Activated naive CD4-positive, alpha-beta T cell treated with anti-CD3 and anti-CD28 coated beads, Interleukin-2, amount 50 U/mL, for 72 hours (primary cell): ENCODE measurements around the gene MYO18A. TPM values are rescaled to one million over a fixed set of nuclear protein-coding genes. Genes with fewer than 3 reads are reported as not detected.
"Not testable (repeated sequence)": the region's sequence is repeated elsewhere in the genome, so short reads cannot be mapped to it uniquely, and the experiment has no call there.

Experiments
- ATAC-seq, 2 donors: fragments of 150-1000 bp; cut with Tn5 transposase; 2 replicates each; pipeline ENCODE4 v1.10.0; 2021; ENCODE audit warnings: mild to moderate bottlenecking in 2 of 2, moderate library complexity in 2 of 2
- DNase-seq, 2 donors: peaks; one replicate each; pipeline ENCODE4 v3.0.0; 2021 to 2022; ENCODE audit warnings: low spot score in 2 of 2
- H3K27ac Mint-ChIP-seq, 2 donors: one replicate each; pipeline ENCODE4 v1.8.0; 2022; ENCODE audit warnings: mild to moderate bottlenecking in 2 of 2, mixed read lengths in 2 of 2
- H3K36me3 Mint-ChIP-seq, 2 donors: one replicate each; pipeline ENCODE4 v1.8.0; 2022; ENCODE audit warnings: mixed read lengths in 2 of 2
- H3K9me3 Mint-ChIP-seq, 2 donors: one replicate each; pipeline ENCODE4 v1.8.0; 2022; ENCODE audit warnings: mixed read lengths in 2 of 2
- total RNA-seq, 2 donors: library from RNA; stranded (reverse); gene quantifications; one replicate each; pipeline ENCODE4 v1.2.3, GENCODE V29; 2022

MYO18A gene
- total RNA-seq, 2 donors from 2014 or later: 38.8 to 62.8 TPM

GRCh38 chr17:29158488-29159275, 21.5 kb downstream of the MYO18A start:
- Mint-ChIP-seq H3K36me3 (no peaks in the 10 kb centered on the region), H3K27ac (peak overlapping the region in 1 of 2 donors; percentile 73), H3K9me3 (no peaks in the 10 kb centered on the region)
- DNase-seq (no peak), ATAC-seq (no peak)

DNA sequence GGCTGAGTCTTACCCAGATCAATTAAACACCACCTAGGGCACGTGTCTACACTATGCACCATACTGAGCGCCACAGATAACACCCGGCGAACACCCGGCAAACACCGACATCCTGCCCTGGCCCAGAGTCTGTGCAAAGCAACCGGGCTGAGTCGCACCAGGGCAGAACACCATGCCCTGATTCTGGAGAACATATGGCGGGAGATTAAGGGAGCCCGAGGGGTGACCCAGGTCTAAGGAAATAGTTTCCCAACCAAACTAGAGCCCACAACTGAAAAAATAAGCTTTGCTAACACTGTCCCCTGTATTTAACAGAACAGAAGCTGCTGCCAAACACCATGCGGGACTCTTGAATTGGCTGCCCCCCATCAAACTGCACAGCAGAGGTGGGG, 22.1 kb downstream of the MYO18A start:
- no peak overlapping the region for H3K27ac Mint-ChIP-seq
- no peaks in the 10 kb centered on the region for H3K9me3 Mint-ChIP-seq
- no peak for DNase-seq
- no peaks in the 10 kb centered on the region for H3K36me3 Mint-ChIP-seq
- ATAC-seq: no peak

- ATAC-seq: no peak
- Mint-ChIP-seq H3K27ac (no peak overlapping the region), H3K9me3 (no peaks in the 10 kb centered on the region), H3K36me3 (no peaks in the 10 kb centered on the region)
- DNase-seq: no peak
These were observed 22.9 kb downstream of the MYO18A start for GRCh38 chr17:29157310-29157709.

DNA sequence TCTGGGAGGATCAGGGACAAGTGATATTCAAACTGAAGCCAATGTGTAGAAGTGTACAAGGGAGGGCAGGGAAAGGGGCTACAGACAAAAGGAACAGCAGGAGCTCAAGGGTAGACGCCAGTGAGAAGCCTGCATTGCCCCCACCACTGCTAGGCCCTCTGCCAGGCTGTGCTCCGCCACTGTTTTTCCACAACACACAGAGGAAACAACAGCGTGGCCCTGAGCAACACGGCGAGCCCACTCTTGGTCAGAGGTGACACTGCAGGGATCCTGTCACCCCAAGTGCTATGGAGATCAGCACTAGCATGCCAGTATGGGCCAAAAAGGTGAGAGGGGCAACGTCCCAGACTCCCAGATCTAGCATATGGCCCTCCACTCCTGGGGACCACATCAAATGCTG, 23.4 kb downstream of the MYO18A start:
- H3K27ac Mint-ChIP-seq: peak overlapping the region in 1 of 2 donors; percentile 88
- DNase-seq (no peak), ATAC-seq (no peak)
- no peaks in the 10 kb centered on the region for H3K9me3 Mint-ChIP-seq
- H3K36me3 Mint-ChIP-seq: no peaks in the 10 kb centered on the region

- DNase-seq (no peak), ATAC-seq (no peak)
- Mint-ChIP-seq H3K9me3 (no peaks in the 10 kb centered on the region), H3K27ac (peak overlapping the region; percentile 88 to 97), H3K36me3 (no peaks in the 10 kb centered on the region)
These were observed 24.2 kb downstream of the MYO18A start for GRCh38 chr17:29155966-29156338.

DNA sequence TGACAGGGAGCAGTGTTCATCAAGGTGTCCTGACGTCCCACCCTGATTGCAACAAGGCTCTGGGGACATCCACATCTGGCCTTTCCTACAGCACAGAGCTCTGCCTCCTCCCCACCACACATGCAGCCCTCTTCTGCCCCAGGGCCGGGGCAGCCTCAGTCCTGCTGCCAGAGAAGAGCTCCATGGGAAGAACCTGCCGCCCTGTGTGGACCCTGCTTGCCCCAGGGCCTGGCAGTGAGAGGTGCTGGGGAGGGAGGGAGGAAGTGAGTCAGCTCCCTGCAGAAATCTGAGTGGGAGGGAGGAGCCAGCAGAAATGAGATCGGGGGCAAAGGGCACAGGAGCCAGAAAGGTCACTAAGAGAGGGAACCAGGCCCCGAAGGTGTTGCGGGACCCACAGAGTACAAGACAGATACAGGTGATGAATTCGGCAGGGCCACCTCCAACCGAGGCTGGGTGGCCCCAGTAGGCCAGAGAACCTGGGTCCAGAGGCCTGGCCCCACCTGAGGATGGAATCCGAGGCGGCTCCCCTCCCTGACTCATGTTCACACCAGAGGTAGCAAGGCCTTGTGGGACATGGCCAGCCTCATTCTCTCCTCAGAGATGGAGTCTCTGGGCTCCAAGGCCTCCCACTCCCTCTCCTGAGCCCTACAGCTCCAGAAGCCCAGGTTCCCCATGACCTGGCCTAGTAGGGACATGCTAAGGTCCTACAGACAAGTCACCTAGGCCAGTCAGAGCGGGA, 24.8 kb downstream of the MYO18A start:
- DNase-seq (peak; percentile 67 to 82), ATAC-seq (peak; percentile 94 to 95)
- no peaks in the 10 kb centered on the region for H3K36me3 Mint-ChIP-seq
- no peaks in the 10 kb centered on the region for H3K9me3 Mint-ChIP-seq
- H3K27ac Mint-ChIP-seq: peak overlapping the region; percentile 88 to 97

DNA sequence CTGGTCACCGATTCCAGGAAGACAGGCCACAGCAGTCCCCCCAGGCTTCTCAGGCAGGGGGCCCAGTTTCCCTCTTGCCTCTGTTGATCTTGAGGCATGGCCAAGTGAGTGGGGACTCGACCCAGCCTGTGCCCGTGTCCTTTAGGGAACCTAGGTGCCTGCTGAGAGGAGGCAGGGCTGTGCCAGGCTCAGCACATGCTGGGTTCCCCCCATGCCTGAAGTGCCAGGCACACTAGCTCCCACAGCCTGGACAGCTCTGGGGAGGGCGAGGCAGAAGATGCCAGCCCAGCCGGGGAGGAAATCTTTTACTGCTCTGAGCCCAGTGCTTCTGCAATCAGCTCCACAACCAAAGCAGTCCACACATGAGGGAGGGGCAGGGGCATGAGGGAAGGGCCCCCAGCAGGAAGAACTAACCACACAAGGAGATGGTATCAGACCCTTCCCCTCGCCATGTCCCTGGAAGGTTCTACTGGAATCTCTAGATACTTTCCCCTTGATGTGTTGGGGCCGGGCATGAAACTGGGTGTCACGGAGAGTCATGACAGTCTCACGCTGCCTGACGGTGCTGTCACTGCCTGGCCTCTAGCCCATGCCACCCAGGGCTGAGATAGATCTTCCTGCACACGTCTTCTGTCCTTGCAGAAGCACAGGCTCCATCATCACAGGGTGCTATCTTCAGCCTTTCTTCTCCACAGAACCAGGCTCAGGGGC, 25.5 kb downstream of the MYO18A start:
- H3K36me3 Mint-ChIP-seq: no peaks in the 10 kb centered on the region
- no peak for DNase-seq
- no peaks in the 10 kb centered on the region for H3K9me3 Mint-ChIP-seq

GRCh38 chr17:29151567-29151966, 28.6 kb downstream of the MYO18A start:
- Mint-ChIP-seq H3K27ac (peak overlapping the region in 1 of 2 donors; percentile 13), H3K9me3 (no peaks in the 10 kb centered on the region), H3K36me3 (no peaks in the 10 kb centered on the region)
- DNase-seq (no peak), ATAC-seq (no peak)

More for the DNA sequence above, 25.5 kb downstream of the MYO18A start:
- ATAC-seq: peak; percentile 57 to 70
- H3K27ac Mint-ChIP-seq: peak overlapping the region; percentile 88 to 97

DNA sequence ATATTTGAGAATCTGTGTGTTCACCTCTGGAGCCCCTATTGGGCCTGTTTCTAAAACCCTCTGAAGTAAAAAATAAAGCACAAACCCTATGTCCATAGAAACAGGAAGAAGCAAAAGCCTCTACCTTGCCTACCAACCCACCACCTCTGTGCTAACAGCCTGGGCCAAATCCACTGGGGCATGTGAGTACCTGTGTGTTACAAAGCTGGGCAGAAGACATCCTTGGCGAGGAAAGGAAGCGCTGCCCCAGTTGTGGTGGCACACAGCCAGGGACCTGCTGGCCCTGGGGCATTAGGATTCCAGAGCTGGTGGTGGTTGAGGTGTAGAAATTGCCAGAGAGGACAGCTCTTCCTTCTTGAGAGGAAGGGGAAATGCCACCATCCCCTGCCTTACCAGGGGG, 30.0 kb downstream of the MYO18A start:
- Mint-ChIP-seq H3K9me3 (no peaks in the 10 kb centered on the region), H3K36me3 (no peaks in the 10 kb centered on the region), H3K27ac (peak overlapping the region in 1 of 2 donors; percentile 87)
- no peak for DNase-seq
- no peak for ATAC-seq

DNA sequence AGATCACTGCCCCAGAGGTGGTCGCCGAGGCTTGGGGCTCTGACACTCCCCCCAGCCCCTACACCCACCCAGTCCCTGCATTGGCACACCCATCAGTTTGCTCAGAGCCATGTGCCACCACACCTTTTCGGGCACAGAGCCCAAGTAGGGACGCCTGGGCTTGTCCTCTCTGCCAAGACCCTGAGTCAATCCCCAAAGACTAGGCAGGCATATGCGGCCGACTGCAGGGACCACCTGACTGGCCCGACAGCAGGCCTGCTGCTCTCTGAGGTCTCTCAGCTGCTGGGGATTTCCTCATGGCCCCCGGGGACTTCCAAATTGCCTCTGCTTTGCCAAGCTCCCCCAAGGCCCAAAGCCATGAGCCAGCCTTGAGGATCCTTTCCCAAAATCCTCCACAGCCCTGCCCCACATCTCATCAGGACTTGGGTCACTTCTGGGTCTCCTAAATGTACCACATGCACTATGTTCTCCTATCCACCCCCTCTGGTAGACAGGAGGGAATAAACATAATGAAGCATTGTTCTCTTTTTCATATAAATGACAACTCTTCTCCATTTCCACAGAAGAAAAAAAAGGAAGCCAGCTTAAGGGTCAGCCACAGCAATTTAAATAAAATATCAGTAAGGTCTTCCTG, 30.6 kb downstream of the MYO18A start:
- peak overlapping the region; percentile 87 to 93 for H3K27ac Mint-ChIP-seq
- no peaks in the 10 kb centered on the region for H3K36me3 Mint-ChIP-seq
- DNase-seq (no peak), ATAC-seq (no peak)
- H3K9me3 Mint-ChIP-seq: no peaks in the 10 kb centered on the region

DNA sequence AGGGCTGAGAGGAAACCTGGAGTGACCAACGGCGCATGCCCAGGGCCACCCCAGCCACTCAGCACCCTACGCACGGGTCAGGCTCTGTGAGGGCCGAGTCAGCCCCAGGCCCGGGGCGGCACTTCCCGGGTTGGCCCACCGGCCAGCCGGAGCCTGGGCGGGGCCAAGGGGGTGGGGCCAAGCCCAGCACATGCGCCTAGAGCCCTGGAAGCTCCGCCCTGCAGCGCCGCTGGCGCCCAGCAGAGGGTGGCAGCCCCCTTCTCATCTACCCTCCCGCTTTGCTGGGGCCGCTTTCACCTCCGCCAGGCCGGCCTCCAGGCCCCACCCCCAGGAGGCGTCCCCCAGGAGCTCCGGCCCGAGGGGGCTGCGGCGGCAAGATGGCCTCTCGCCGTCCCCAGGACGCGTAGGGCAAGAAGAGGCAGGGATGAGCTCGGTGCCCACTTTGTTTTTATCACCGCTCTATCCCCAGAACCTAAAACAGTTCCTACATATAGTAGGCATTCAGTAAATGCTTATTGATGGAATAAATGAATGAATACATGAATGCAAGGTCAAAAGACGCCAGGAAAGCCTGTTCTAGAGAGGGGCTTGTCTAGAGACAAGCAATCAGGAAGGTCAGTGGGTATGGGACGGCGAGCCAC, 31.3 kb downstream of the MYO18A start:
- Mint-ChIP-seq H3K9me3 (no peaks in the 10 kb centered on the region), H3K36me3 (no peaks in the 10 kb centered on the region), H3K27ac (peak overlapping the region; percentile 87 to 90)
- ATAC-seq (peak; percentile 87 to 95), DNase-seq (peak; percentile 96)

DNA sequence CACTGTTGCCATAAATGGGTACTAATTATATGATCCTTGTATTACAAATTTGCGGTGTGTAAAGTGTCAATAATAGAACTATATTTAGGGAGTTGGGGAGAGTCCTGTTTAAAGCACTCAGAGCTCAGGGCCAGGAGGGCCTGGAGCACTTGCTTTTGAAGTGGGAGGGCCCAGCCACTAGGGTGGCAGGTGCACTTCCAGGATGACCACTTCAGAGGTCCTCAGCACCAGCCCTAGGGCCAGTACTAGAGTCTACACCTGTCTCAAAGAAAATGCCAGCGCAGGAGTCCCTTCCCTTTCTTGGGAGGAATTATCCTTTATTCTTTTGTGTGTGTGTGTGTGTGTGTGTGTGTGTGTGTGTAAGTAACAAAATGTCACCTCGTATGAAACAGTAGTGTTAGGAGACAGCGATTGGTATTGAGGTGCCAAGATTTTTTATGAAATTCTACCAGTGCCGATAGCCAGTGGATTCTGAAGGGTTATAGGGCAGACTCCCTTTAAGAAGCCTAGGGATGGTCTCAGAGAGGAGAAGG, 31.9 kb downstream of the MYO18A start:
- peak overlapping the region; percentile 87 to 90 for H3K27ac Mint-ChIP-seq
- no peaks in the 10 kb centered on the region for H3K9me3 Mint-ChIP-seq
- no peaks in the 10 kb centered on the region for H3K36me3 Mint-ChIP-seq
- DNase-seq: no peak
- no peak for ATAC-seq

DNA sequence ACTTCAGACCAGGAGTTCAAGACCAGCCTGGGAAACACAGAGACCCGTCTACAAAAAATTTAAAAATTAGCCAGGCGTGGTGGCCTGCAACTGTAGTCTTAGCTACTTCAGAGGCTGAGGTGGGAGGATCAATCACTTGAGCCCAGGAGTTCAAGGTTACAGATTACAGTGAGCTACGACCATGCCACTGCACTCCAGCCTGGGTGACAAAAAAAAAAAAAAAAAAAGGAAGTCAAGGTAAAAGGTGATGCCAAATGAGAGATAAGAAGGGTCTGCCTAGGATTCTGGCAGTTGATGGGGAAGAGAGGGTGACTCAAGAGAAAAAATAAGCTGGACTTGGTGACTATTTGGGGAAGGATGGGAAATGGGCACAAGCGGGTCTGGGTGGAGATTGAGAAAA, 32.5 kb downstream of the MYO18A start:
- H3K27ac Mint-ChIP-seq: peak overlapping the region in 1 of 2 donors; percentile 87
- ATAC-seq: no peak

DNA sequence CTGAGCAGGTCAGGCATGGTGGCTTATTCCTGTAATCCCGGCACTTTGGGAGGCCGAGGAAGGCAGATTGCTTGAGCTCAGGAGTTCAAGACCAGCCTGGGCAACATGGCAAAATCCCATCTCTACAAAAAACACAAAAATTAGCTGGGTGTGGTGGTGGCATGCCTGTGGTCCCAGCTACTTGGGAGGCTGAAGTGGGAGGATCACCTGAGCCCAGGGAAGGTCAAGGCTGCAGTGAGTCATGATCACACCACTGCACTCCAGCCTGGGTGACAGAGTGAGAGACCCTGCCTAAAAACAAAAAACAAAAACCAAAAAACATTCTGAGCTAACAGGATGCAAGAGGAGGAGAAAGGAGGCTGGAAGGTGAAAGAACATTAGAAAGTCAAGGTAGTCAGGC, 33.0 kb downstream of the MYO18A start:
- ATAC-seq, H3K36me3 Mint-ChIP-seq, DNase-seq: not testable (repeated sequence)

More for the DNA sequence above, 32.5 kb downstream of the MYO18A start:
- Mint-ChIP-seq H3K9me3 (no peaks in the 10 kb centered on the region), H3K36me3 (no peaks in the 10 kb centered on the region)
- no peak for DNase-seq

GRCh38 chr17:29146369-29146972, 33.7 kb downstream of the MYO18A start:
- DNase-seq: no peak
- H3K9me3 Mint-ChIP-seq: no peaks in the 10 kb centered on the region
- H3K27ac Mint-ChIP-seq: peak overlapping the region in 1 of 2 donors; percentile 87

More for the DNA sequence above, 33.0 kb downstream of the MYO18A start:
- peak overlapping the region in 1 of 2 donors; percentile 87 for H3K27ac Mint-ChIP-seq
- not testable (repeated sequence) for H3K9me3 Mint-ChIP-seq

More at GRCh38 chr17:29146369-29146972, 33.7 kb downstream of the MYO18A start:
- H3K36me3 Mint-ChIP-seq: no peaks in the 10 kb centered on the region
- ATAC-seq: peak in 1 of 2 donors; percentile 58
